RWPE2 (cell line): ENCODE measurements around the gene STRBP.
A peak's percentile ranks its signal among the peaks of the same experiment; 100 is the strongest.

ENCODE experiments used
- ATAC-seq: fragments of 200-7000 bp; cut with Tn5 transposase; 3 replicates; pipeline ENCODE4 v1.9.1; 2021; ENCODE audit warnings: low read depth
- DNase-seq: peaks from one replicate; pipeline ENCODE4 v3.0.0-alpha.2; 2020; ENCODE audit warnings: low spot score
- H3K27ac ChIP-seq: fragments of 450-650 bp; 2 replicates; pipeline ENCODE4 v1.5.1; 2017; ENCODE audit warnings: mild to moderate bottlenecking; ENCODE audit not compliant: poor library complexity, severe bottlenecking
- H3K27me3 ChIP-seq: fragments of 250-450 bp; sonication (Bioruptor Pico); 2 replicates; pipeline ENCODE4 v1.5.1; 2021; ENCODE audit warnings: mild to moderate bottlenecking, moderate library complexity; ENCODE audit not compliant: insufficient read depth, poor library complexity, severe bottlenecking
- H3K36me3 ChIP-seq: fragments of 250-450 bp; sonication (Bioruptor Pico); 2 replicates; pipeline ENCODE4 v1.5.1; 2020; ENCODE audit warnings: low read depth, mild to moderate bottlenecking, moderate library complexity
- H3K4me1 ChIP-seq: fragments of 250-450 bp; sonication (Bioruptor Pico); 2 replicates; pipeline ENCODE4 v1.5.1; 2021; ENCODE audit warnings: mild to moderate bottlenecking, moderate library complexity; ENCODE audit not compliant: insufficient read depth, poor library complexity, severe bottlenecking
- H3K4me3 ChIP-seq: fragments of 250-450 bp; sonication (Bioruptor Pico); 2 replicates; pipeline ENCODE4 v1.5.1; 2021; ENCODE audit warnings: mild to moderate bottlenecking, moderate library complexity; ENCODE audit not compliant: severe bottlenecking
- H3K9me3 ChIP-seq: fragments of 250-450 bp; sonication (Bioruptor Pico); 2 replicates; pipeline ENCODE4 v1.5.1; 2021; ENCODE audit warnings: mild to moderate bottlenecking, moderate library complexity; ENCODE audit not compliant: severe bottlenecking
- TF ChIP-seq, protein P1 (sequence below): fragments of 450-650 bp; IDR thresholded peaks from one replicate; pipeline ENCODE4 v1.5.1; 2017; ENCODE audit warnings: mild to moderate bottlenecking, moderate library complexity; ENCODE audit not compliant: poor library complexity, severe bottlenecking

The STRBP gene

DNA sequence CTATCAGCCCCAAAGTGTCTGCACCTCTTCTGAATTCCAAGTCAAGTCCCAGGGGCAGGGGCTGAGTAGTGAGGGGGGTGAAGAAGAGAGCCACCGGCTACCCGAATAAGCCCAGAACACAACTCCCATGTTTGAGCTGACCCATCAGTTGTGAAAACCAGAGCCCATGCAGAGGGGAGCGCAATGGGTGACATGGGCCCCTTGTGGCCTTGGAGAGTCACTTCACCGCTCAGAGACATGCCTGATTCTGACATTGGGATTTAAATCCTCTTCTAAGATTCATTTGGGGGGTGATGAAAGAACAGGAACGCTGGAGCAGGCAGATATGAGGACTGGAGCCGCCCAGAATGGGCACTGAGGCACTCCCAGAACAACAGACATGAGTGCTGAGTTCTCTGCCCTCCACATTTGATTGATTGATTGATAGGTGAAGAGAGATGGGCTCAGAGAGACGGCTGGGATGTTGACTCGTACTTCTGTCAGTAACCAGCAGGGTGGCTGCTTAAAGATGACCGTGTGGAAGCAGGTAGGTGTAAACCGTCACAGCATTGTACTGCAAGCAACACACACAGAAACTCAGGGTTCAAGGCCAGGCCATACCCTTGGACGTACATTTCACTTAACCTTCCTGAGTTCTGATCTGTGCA lies 160.6 kb downstream of the STRBP start:
- no peak for DNase-seq
- Histone ChIP-seq H3K4me3 (no peak overlapping the region), H3K27me3 (no peaks in the 10 kb centered on the region), H3K9me3 (no peaks in the 10 kb centered on the region), H3K27ac (no peak overlapping the region), H3K4me1 (no peaks in the 10 kb centered on the region), H3K36me3 (peaks cover 25% of the 10 kb centered on the region)
- TF ChIP-seq, protein P1, sequence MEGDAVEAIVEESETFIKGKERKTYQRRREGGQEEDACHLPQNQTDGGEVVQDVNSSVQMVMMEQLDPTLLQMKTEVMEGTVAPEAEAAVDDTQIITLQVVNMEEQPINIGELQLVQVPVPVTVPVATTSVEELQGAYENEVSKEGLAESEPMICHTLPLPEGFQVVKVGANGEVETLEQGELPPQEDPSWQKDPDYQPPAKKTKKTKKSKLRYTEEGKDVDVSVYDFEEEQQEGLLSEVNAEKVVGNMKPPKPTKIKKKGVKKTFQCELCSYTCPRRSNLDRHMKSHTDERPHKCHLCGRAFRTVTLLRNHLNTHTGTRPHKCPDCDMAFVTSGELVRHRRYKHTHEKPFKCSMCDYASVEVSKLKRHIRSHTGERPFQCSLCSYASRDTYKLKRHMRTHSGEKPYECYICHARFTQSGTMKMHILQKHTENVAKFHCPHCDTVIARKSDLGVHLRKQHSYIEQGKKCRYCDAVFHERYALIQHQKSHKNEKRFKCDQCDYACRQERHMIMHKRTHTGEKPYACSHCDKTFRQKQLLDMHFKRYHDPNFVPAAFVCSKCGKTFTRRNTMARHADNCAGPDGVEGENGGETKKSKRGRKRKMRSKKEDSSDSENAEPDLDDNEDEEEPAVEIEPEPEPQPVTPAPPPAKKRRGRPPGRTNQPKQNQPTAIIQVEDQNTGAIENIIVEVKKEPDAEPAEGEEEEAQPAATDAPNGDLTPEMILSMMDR = no peak
- no peak for ATAC-seq

DNA sequence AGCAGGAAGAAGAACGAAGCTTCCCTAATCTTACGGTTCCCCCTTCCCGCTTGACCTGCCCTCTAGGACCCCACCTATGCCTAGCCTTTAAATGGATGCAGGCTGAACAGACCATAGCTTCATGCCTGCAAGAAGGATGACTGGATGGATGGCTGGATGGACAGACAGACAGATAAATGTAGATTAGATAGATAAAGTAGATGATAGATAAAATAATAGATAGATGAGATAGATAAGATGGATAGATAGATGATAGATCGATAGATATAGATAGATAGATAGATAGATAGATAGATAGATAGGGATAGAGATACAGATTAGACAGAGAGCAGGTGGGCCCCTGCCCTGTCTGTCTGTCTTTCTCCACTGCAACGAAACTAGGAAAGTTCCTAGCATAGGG lies 162.9 kb downstream of the STRBP start:
- Histone ChIP-seq H3K27me3 (no peaks in the 10 kb centered on the region), H3K4me3 (no peak overlapping the region), H3K9me3 (no peaks in the 10 kb centered on the region), H3K4me1 (no peaks in the 10 kb centered on the region), H3K27ac (no peak overlapping the region), H3K36me3 (peaks cover 48% of the 10 kb centered on the region)
- TF ChIP-seq, protein P1 = no peak
- DNase-seq = no peak
- ATAC-seq = no peak

DNA sequence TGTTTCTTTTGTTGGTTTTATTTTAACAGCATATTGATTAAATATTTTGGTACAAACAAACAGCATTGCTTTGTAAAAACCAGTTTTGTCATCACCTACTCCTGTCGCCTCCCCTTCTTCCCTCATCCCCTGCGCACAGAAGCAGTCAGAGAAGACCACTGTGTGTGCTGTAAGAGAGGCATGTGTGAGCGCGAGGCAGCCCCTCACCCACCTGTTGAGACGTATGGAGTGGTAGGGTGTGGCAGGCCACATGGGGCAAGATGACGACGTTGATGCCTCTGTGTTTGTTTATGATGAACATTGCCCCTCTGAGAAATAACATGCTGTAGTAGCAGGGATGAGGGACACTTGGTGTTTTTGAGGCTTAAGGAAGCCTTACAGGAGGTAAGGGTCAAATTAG lies 163.6 kb downstream of the STRBP start:
- DNase-seq = no peak
- TF ChIP-seq, protein P1 = no peak
- no peaks in the 10 kb centered on the region for H3K4me1 ChIP-seq
- H3K27me3 ChIP-seq = no peaks in the 10 kb centered on the region
- peaks cover 53% of the 10 kb centered on the region for H3K36me3 ChIP-seq
- H3K27ac ChIP-seq = no peak overlapping the region
- no peak overlapping the region for H3K4me3 ChIP-seq
- ATAC-seq = no peak
- no peaks in the 10 kb centered on the region for H3K9me3 ChIP-seq

DNA sequence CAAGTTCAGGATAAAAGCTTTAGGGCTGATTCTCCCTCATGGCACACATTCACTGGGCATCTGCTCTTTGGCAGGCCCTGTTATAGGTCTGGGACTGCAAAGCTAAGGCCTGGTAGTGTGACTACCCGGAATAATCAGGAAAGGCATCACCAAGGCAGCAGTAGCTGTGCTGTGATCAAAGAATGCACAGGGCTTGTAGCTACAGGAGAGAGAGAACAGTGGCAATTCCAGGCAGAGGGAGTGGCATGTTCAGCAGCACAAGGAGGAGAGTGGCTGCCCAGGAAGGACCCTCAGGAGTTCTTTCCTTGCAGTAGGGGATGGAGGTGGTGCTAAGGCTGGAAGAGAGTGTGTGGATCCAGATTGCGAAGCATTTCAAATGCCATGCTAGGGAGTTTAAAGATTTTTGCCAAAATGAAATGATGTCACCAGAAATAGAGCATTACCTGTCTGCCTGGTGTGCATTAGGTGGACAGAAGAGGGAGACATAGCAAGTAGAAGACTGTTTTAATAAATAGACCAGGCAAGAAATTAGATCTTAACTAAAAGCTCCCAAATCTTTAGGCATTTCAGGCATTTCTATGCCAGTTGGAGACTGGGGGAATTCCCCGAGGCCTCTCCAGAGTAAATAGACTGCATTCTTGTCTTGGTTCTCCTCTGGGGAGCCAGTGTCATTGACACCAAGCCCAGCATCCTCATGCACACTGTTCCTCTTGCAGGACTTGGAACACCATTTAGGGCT lies 165.8 kb downstream of the STRBP start:
- TF ChIP-seq, protein P1 = peak; percentile 31
- no peak for DNase-seq
- no peaks in the 10 kb centered on the region for H3K4me1 ChIP-seq
- H3K36me3 ChIP-seq = peaks cover 64% of the 10 kb centered on the region
- no peak overlapping the region for H3K4me3 ChIP-seq
- H3K27ac ChIP-seq = no peak overlapping the region
- peak; percentile 40; the same call in 2 of the 3 replicates for ATAC-seq
- H3K27me3 ChIP-seq = no peaks in the 10 kb centered on the region
- H3K9me3 ChIP-seq = no peaks in the 10 kb centered on the region

DNA sequence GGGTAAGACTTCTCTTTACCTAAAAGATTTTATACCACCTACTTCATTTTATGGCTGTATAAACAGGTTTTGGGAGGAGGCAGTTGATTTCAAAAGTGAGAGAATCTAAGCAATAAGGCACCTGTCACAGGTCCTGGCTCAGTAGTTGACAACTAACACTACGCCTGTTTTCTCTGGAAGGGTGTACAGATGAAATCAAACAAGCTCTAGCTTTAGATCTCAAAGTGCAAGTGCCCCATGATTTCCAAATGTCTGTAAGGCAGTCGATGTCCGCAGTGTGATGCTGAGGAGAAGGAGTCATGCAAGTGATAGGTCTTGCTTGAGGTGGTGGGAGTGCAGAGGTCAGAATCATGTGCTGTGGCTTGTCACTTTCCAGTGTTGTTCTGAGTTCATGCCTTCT lies 168.8 kb downstream of the STRBP start:
- Histone ChIP-seq H3K36me3 (peaks cover 79% of the 10 kb centered on the region), H3K4me3 (no peak overlapping the region), H3K27me3 (no peaks in the 10 kb centered on the region), H3K4me1 (no peaks in the 10 kb centered on the region), H3K9me3 (no peaks in the 10 kb centered on the region), H3K27ac (no peak overlapping the region)
- TF ChIP-seq, protein P1 = no peak
- ATAC-seq (no peak), DNase-seq (no peak)
